ENCODE data around the gene TCEAL4.
"Not testable (repeated sequence)": the region's sequence is repeated elsewhere in the genome, so short reads cannot be mapped to it uniquely, and the experiment has no call there.

TCEAL4 gene

DNA sequence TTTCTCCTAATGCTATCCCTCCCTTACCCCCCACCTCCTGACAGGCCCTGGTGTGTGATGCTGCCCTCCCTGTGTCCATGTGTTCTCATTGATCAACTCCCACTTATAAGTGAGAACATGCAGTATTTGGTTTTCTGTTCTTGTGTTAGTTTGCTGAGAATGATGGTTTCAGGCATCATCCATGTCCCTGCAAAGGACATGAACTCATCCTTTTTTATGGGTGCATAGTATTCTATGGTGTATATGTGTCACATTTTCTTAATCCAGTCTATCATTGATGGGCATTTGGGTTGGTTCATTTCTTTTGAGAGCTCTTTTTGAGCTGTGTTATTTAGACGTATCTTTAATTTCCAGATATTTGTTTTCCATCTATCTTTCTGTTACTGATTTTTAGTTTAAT, 7.0 kb downstream of the TCEAL4 start:
- not testable (repeated sequence) for DNase-seq (ENCODE audit: low read depth in 2 of 2)

DNA sequence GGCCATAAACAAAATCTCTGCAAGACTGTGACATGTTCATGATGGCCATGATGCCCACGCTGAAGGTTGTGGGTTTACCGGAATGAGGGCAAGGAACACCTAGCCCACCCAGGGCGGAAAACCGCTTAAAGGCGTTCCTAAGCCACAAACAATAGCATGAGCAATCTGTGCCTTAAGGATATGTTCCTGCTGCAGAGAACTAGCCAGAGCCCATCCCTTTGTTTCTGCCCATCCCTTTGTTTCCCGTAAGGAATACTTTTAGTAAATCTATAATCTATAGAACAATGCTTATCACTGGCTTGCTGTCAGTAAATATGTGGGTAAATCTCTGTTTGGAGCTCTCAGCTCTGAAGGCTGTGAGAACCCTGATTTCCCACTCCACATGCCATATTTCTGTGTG, 9.9 kb downstream of the TCEAL4 start:
- DNase-seq (ENCODE audit: low read depth in 2 of 2) = not testable (repeated sequence)

DNA sequence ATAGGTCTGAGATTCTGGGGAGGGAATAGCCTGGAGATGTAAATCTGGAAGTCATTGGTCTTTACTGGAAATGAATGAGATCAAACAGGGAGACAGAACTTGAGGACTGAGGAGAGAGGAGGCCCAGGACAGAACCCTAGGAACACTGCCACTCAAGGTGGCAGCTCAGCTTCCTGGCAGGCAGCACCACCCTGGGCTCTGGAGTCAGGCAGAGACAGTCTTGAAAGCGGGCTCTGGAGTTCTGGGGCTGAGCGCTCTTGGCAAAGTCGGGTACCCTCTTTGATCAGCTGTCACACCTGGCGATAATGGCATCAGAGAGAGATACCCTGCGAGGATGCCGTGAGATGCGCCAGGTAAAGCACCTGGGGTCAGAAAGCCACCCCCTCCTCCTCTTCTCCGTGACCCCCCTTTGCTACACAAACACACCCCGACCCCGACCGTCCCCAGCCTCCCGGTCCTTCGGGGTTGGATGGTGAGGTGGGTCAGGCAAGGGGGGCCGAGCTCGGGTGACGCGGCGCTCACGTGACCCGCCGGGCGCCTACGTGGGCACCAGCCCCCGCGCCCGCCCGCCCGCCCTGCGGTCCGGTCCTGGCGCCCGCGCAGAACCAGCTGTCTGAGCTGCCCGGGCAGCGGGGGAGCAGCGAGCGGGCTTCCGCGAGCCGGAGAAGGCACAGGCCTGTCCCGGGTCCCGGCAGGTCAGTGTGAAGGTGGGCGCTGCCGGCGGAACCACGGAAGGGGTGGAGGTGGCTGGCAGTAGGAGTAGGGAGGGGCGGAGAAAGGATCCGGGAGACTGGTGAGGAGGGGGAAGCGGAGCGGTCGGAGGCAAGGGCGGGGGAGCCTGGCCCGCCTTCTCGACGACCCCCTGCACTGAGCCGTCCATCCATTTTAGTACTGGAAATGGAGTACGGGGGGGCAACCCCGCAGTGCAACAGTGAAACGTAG, 22.3 kb downstream of the TCEAL4 start, which contains the start of gene TCEAL3:
Gene TCEAL3, plus strand, starts transcription at position 600 of the 942 bp plus-strand sequence. CDS start 1,102 bp downstream, outside the sequence.
- peak in 1 of 2 donors; percentile 9 for DNase-seq (ENCODE audit: low read depth in 2 of 2)

DNA sequence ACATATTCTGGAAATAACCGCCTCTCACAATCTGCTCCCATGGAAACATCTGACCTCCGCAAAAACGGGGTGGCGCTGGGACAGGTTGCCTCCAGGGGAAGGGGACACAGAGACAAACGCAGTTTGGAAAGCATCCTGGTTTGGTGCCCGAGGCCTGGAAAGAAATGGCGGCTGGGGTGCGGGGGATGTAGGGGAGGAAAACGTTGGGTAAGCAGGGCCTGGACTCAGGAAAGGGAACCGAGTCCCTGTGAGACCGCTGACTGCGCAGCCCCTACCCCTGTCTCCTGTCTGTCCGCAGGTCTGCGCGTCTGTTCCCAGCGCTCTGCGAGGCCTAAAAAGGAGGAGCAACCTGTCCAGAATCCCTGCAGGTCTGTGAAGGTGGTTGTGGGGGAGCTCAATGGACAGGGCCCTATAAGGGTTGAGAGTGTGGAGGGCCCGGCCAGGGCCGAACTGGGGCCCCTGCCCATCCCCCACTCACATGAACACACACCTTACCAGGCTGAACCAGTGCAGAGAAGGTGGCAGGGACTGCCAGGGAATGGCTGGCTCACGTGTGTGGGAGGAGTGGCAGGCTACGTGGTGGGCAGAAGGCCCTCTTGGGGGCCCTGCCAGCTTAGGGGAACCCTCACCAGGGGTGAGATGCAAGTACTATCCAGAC, 23.1 kb downstream of the TCEAL4 start:
- no peak for DNase-seq (ENCODE audit: low read depth in 2 of 2)

DNA sequence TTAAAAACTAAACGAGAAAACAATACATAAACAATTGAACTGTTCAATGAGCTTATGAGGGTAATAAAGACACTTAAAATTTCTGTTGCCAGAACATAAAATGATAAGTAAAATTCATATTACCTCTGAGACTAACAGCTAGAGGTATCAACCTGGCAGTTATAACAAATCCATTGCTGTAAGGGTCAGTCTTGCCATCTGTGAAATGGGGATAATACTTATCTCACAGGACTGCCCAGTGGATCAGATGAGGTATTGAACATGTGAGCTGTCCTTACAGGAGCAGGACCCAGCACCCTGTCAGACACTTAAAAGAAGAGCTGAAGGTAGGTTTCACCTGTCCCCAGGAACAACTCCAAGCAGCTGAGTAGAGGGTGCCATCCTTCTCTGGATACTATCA, 25.0 kb downstream of the TCEAL4 start:
- no peak for DNase-seq (ENCODE audit: low read depth in 2 of 2)

GRCh38 chrX:103613362-103613890, 28.1 kb downstream of the TCEAL4 start:
- DNase-seq (ENCODE audit: low read depth in 2 of 2) = no peak

- DNase-seq (ENCODE audit: low read depth in 2 of 2) = no peak
Measured at GRCh38 chrX:103614999-103615398, 29.7 kb downstream of the TCEAL4 start.

- no peak for DNase-seq (ENCODE audit: low read depth in 2 of 2)
Measured at GRCh38 chrX:103615781-103616371, 30.6 kb downstream of the TCEAL4 start.

GRCh38 chrX:103616676-103617186, 31.4 kb downstream of the TCEAL4 start:
- no peak for DNase-seq (ENCODE audit: low read depth in 2 of 2)

DNA sequence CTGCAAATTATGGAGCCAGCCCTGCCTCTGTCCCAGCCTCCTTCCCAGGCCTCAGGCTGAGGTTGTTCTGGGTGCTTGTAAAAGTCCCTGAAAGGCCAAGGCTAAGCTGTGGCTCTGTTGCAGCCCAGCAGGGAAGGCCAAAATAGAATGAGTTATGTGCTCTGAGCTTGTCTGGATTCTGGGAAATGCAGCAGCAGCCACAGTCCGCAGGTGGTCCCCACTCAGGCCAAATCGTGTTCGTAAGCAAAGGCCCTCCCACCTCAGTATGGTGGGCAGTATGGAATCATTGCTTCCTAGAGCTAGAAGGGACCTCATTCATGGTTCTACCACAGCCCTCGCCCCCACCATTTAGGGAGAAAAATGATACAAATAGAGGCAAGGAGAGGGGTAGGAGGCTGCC, 38.8 kb downstream of the TCEAL4 start:
- DNase-seq (ENCODE audit: low read depth in 2 of 2) = no peak

DNA sequence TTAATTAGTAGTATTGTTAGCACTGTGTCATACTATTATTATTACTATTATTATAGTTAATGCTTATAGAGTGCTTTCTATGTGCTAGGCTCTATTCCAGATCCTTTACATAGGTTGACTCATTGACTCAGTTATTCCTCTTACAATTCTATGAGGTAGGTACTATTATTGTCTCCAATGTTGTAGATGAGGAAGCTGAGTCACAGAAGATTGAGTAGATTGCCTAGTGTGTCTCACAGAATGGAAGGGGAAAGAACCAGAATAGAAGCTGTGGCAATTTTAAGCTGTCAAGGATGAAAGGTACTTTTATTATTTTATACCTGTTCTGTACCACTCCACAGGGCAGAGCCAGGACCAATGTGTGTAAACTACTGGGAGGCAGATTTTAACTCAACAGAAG, 41.5 kb downstream of the TCEAL4 start:
- no peak for DNase-seq (ENCODE audit: low read depth in 2 of 2)

- DNase-seq (ENCODE audit: low read depth in 2 of 2) = no peak
Measured at GRCh38 chrX:103628386-103629317, 43.3 kb downstream of the TCEAL4 start, which contains the start of gene TCEAL1. TCEAL1 (plus strand) TSS chrX:103628975; CDS start chrX:103629917, 942 bp downstream.

DNA sequence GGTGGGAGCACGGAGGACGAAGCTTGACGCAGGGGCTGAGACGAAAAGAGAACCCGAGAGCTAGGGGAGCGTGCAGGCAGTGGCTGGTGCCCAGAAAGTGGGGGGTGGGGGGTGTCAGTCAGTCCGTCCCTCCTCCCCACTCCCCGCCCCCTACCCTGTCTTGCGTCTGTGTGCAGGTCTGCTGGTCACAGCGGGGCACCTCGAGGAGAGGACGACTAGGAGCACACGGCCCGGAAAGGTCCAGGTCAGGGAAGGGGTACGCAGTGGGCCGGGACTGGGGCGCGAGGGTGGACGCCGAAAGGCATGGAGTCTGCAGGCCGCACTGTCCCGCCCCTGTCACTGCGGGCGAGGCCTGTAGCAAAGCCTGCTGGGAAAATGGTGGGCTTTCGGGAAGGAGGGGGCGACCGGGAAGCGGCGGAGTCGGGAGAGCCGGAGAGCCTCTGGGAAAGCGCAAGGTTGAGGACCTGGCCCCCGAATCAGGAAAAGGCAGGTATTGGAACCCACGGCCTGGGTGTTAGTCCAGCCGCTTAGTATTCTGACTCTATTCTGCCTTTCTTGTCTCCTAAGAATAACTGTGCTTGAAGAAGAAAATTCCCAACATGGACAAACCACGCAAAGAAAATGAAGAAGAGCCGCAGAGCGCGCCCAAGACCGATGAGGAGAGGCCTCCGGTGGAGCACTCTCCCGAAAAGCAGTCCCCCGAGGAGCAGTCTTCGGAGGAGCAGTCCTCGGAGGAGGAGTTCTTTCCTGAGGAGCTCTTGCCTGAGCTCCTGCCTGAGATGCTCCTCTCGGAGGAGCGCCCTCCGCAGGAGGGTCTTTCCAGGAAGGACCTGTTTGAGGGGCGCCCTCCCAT, 44.2 kb downstream of the TCEAL4 start:
- no peak for DNase-seq (ENCODE audit: low read depth in 2 of 2)

DNA sequence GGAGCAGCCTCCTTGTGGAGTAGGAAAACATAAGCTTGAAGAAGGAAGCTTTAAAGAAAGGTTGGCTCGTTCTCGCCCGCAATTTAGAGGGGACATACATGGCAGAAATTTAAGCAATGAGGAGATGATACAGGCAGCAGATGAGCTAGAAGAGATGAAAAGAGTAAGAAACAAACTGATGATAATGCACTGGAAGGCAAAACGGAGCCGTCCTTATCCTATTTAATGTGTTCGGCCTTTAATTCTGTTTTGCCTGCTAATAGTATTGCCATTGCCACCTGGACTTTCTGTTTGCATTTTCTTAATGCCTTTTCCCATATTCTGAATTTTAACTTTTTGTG, 44.8 kb downstream of the TCEAL4 start:
- DNase-seq (ENCODE audit: low read depth in 2 of 2) = no peak

GRCh38 chrX:103631145-103631544, 45.8 kb downstream of the TCEAL4 start:
- no peak for DNase-seq (ENCODE audit: low read depth in 2 of 2)

DNA sequence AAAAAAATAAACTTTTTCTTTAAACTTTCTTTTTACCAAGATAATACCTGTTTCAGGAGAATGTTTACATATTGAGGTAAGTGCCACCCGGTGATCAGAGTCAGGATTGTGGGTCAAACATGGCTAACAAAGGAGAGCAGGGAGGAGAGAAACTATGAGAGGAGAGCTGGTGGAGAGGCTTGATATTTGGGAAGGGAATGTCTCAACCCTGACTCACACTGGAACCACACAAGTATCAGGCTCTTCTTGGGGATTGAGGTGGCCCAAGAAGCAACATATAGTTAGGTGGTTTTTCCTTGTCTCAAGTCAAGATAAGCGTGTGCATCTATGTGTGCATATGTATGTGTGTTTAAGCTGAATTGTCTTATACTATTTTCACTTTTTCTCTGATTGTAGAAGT, 50.1 kb downstream of the TCEAL4 start:
- no peak for DNase-seq (ENCODE audit: low read depth in 2 of 2)
